Thyroid gland (tissue), 4 donors: Measurements from ENCODE around the gene CCR1. TPM values are rescaled to one million over a fixed set of nuclear protein-coding genes. Genes with fewer than 3 reads are reported as not detected.

Experiments
- DNase-seq, 2 donors: peaks; one replicate each; pipeline ENCODE4 v3.0.0-alpha.2; 2019
- H3K27ac ChIP-seq, 3 donors: fragments of 200-600 bp; sonication (generic); 1 replicate in 2 of 3; 2 replicates in 1 of 3; pipeline ENCODE4 v1.5.1; 2016 to 2019; ENCODE audit warnings: mild to moderate bottlenecking in 1 of 3, moderate library complexity in 1 of 3
- H3K27me3 ChIP-seq: fragments of 200-600 bp; sonication (generic); one replicate; pipeline ENCODE4 v1.5.1; 2019
- H3K36me3 ChIP-seq, 2 donors: fragments of 200-600 bp; sonication (generic); one replicate each; pipeline ENCODE4 v1.5.1; 2016 to 2019
- H3K4me1 ChIP-seq, 2 donors: fragments of 200-600 bp; sonication (generic); one replicate each; pipeline ENCODE4 v1.5.1; 2017 to 2019
- H3K4me3 ChIP-seq, 3 donors: fragments of 200-600 bp; sonication (generic); replicated peaks in 1 of 3; 1 replicate in 2 of 3; 2 replicates in 1 of 3; pipeline ENCODE4 v1.5.1; 2016; ENCODE audit warnings: mild to moderate bottlenecking in 1 of 3
- H3K9me3 ChIP-seq: fragments of 200-600 bp; sonication (generic); one replicate; pipeline ENCODE4 v1.5.1; 2017
- CTCF ChIP-seq, 6 experiments: fragments of 200-600 bp in 3 of 6; fragments of 450-650 bp in 3 of 6; sonication (generic) in 3 of 6; IDR thresholded peaks; one replicate each; pipeline ENCODE4 v1.5.1; 2016 to 2019; ENCODE audit warnings: antibody characterized with exemption in 6 of 6, mild to moderate bottlenecking in 2 of 6, inconsistent platforms in 1 of 6, moderate library complexity in 1 of 6
- POLR2A ChIP-seq, 2 donors: fragments of 450-650 bp; IDR thresholded peaks; one replicate each; pipeline ENCODE4 v1.6.1; 2017; ENCODE audit warnings: antibody characterized with exemption in 2 of 2, mild to moderate bottlenecking in 2 of 2, moderate library complexity in 1 of 2
- WGBS, 2 donors: methylation state at CpG; one replicate each; pipeline ENCODE4 v1.1.5; 2017; 5-methylcytosine and 5-hydroxymethylcytosine counted together
- intact Hi-C: fragments of 100-400 bp; cut with DNase I; formaldehyde crosslinking; loops from one replicate; pipeline ENCODE4 v1.15.1; 2023
- total RNA-seq, 4 donors: library from RNA; depleted of rRNA; stranded (reverse); fragments of >200 nt; gene quantifications; one replicate each; pipeline ENCODE4 v1.2.3, GENCODE V29; 2016

CCR1 gene
- total RNA-seq, 4 donors from 2014 or later = 0.98 to 3.4 (median 2.3) TPM

GRCh38 chr3:46222435-46223161 lies 14.5 kb upstream of the CCR1 start:
- TF ChIP-seq CTCF (IDR thresholded peaks at IDR 0.05) (no peak), POLR2A (IDR thresholded peaks at IDR 0.05) (no peak)
- intact Hi-C loops = no loop called here
- no peaks in the 10 kb centered on the region for H3K27me3 ChIP-seq
- no peaks in the 10 kb centered on the region for H3K4me1 ChIP-seq
- 74 to 80% methylated on average over 7 of the region's 7 CpGs for WGBS, 2 donors
- no peaks in the 10 kb centered on the region for H3K36me3 ChIP-seq
- no peaks in the 10 kb centered on the region for H3K9me3 ChIP-seq
- H3K4me3 ChIP-seq = no peak overlapping the region
- DNase-seq = no peak
- no peak overlapping the region for H3K27ac ChIP-seq

GRCh38 chr3:46221938-46222337 lies 13.8 kb upstream of the CCR1 start:
- no peaks in the 10 kb centered on the region for H3K4me1 ChIP-seq
- TF ChIP-seq CTCF (IDR thresholded peaks at IDR 0.05) (no peak), POLR2A (IDR thresholded peaks at IDR 0.05) (no peak)
- no peak overlapping the region for H3K27ac ChIP-seq
- H3K36me3 ChIP-seq = no peaks in the 10 kb centered on the region
- WGBS, 2 donors = 70 to 92% methylated on average over 1 of the region's 1 CpG
- no peaks in the 10 kb centered on the region for H3K9me3 ChIP-seq
- no peak for DNase-seq
- no peaks in the 10 kb centered on the region for H3K27me3 ChIP-seq
- H3K4me3 ChIP-seq = no peak overlapping the region
- intact Hi-C loops = no loop called here

GRCh38 chr3:46221391-46221790 lies 13.3 kb upstream of the CCR1 start:
- H3K36me3 ChIP-seq = no peaks in the 10 kb centered on the region
- H3K4me3 ChIP-seq = no peak overlapping the region
- no peak overlapping the region for H3K27ac ChIP-seq
- WGBS, 2 donors = 47 to 69% methylated on average over 4 of the region's 4 CpGs
- H3K4me1 ChIP-seq = no peaks in the 10 kb centered on the region
- intact Hi-C loops = no loop called here
- no peaks in the 10 kb centered on the region for H3K27me3 ChIP-seq
- H3K9me3 ChIP-seq = no peaks in the 10 kb centered on the region
- no peak for TF ChIP-seq CTCF (IDR thresholded peaks at IDR 0.05)
- TF ChIP-seq POLR2A (IDR thresholded peaks at IDR 0.05) = no peak
- DNase-seq = no peak

GRCh38 chr3:46218196-46218709 lies 10.1 kb upstream of the CCR1 start:
- H3K27ac ChIP-seq = no peak overlapping the region
- no peak for DNase-seq
- H3K4me3 ChIP-seq = no peak overlapping the region
- no peaks in the 10 kb centered on the region for H3K27me3 ChIP-seq
- no peaks in the 10 kb centered on the region for H3K9me3 ChIP-seq
- no peak for TF ChIP-seq POLR2A (IDR thresholded peaks at IDR 0.05)
- no peak for TF ChIP-seq CTCF (IDR thresholded peaks at IDR 0.05)
- H3K36me3 ChIP-seq = no peaks in the 10 kb centered on the region
- intact Hi-C loops = no loop called here
- WGBS, 2 donors = 69 to 90% methylated on average over 2 of the region's 2 CpGs
- H3K4me1 ChIP-seq = no peaks in the 10 kb centered on the region

- no peaks in the 10 kb centered on the region for H3K9me3 ChIP-seq
- H3K4me1 ChIP-seq = no peaks in the 10 kb centered on the region
- intact Hi-C loops = no loop called here
- no peak for TF ChIP-seq POLR2A (IDR thresholded peaks at IDR 0.05)
- no peak for TF ChIP-seq CTCF (IDR thresholded peaks at IDR 0.05)
- H3K4me3 ChIP-seq = no peak overlapping the region
- H3K36me3 ChIP-seq = no peaks in the 10 kb centered on the region
- no peaks in the 10 kb centered on the region for H3K27me3 ChIP-seq
- WGBS, 2 donors = 63 to 70% methylated on average over 4 of the region's 4 CpGs
- no peak overlapping the region for H3K27ac ChIP-seq
- DNase-seq = no peak
Measured at GRCh38 chr3:46215810-46216414, 7.8 kb upstream of the CCR1 start.
